Measurements from ENCODE around the gene MED14.

MED14 gene

GRCh38 chrX:40663078-40663740, 72.1 kb downstream of the MED14 start:
- no peak for DNase-seq

- DNase-seq, result no peak
Observed at GRCh38 chrX:40661489-40661888, 73.9 kb downstream of the MED14 start.

GRCh38 chrX:40660381-40660780, 75.0 kb downstream of the MED14 start:
- no peak for DNase-seq

GRCh38 chrX:40653535-40653934, 81.8 kb downstream of the MED14 start:
- DNase-seq, result no peak

GRCh38 chrX:40652664-40653063, 82.7 kb downstream of the MED14 start:
- no peak for DNase-seq

- peak; percentile 88 for DNase-seq
Observed at GRCh38 chrX:40651620-40652223, 83.6 kb downstream of the MED14 start.

- DNase-seq, result peak; percentile 98
Observed at GRCh38 chrX:40647307-40648197, 87.8 kb downstream of the MED14 start, which contains the start of gene CXorf38. Gene CXorf38, minus strand, starts transcription at chrX:40647561. Its CDS starts 41 bp downstream, at chrX:40647520.

- DNase-seq, result peak; percentile 41
Observed at GRCh38 chrX:40646489-40647306, 88.6 kb downstream of the MED14 start.

GRCh38 chrX:40644821-40645358, 90.5 kb downstream of the MED14 start:
- peak; percentile 68 for DNase-seq

- no peak for DNase-seq
Observed at GRCh38 chrX:40644176-40644575, 91.2 kb downstream of the MED14 start.

GRCh38 chrX:40637687-40638086, 97.7 kb downstream of the MED14 start:
- DNase-seq, result no peak

GRCh38 chrX:40632199-40632598, 103.1 kb downstream of the MED14 start:
- DNase-seq, result no peak

- no peak for DNase-seq
Observed at GRCh38 chrX:40628506-40628905, 106.8 kb downstream of the MED14 start.

- DNase-seq, result no peak
Observed at GRCh38 chrX:40625294-40625693, 110.0 kb downstream of the MED14 start.

- DNase-seq, result no peak
Observed at GRCh38 chrX:40623665-40624064, 111.7 kb downstream of the MED14 start.

- DNase-seq, result no peak
Observed at GRCh38 chrX:40623139-40623536, 112.2 kb downstream of the MED14 start, which contains the start of gene MPC1L. Gene MPC1L, plus strand, starts transcription at chrX:40623428. Its CDS starts 138 bp downstream, at chrX:40623566.

- DNase-seq, result no peak
Observed at GRCh38 chrX:40622479-40623138, 112.7 kb downstream of the MED14 start.

GRCh38 chrX:40617566-40617965, 117.8 kb downstream of the MED14 start:
- no peak for DNase-seq

- DNase-seq, result no peak
Observed at GRCh38 chrX:40615976-40616375, 119.4 kb downstream of the MED14 start.

GRCh38 chrX:40612511-40612910, 122.8 kb downstream of the MED14 start:
- DNase-seq, result no peak

GRCh38 chrX:40607381-40607780, 128.0 kb downstream of the MED14 start:
- DNase-seq, result no peak

- DNase-seq, result no peak
Observed at GRCh38 chrX:40603446-40603845, 131.9 kb downstream of the MED14 start.

Data from CD4-positive, alpha-beta T cell treated with Interleukin-6 for 4 hours (primary cell).